GM12872 (cell line): Measurements from ENCODE around the gene PNO1.

Experiments used
- CTCF ChIP-seq: IDR thresholded peaks from 3 replicates; pipeline ENCODE4 v1.5.1; 2011; ENCODE audit warnings: low read depth, mild to moderate bottlenecking, low read length, moderate library complexity; ENCODE audit not compliant: insufficient read depth

PNO1 gene

GRCh38 chr2:68172990-68173700 is 15.5 kb downstream of the PNO1 start:
- TF ChIP-seq CTCF, result no peak

- TF ChIP-seq CTCF, result no peak
These were observed 19.0 kb downstream of the PNO1 start for GRCh38 chr2:68176657-68177056.

- TF ChIP-seq CTCF, result no peak
These were observed 19.9 kb downstream of the PNO1 start for GRCh38 chr2:68177541-68177940.

- TF ChIP-seq CTCF, result no peak
These were observed 20.7 kb downstream of the PNO1 start for GRCh38 chr2:68178432-68178831.

GRCh38 chr2:68178954-68179627 is 21.4 kb downstream of the PNO1 start:
- no peak for TF ChIP-seq CTCF

- no peak for TF ChIP-seq CTCF
These were observed 25.2 kb downstream of the PNO1 start for GRCh38 chr2:68182902-68183301.

- TF ChIP-seq CTCF, result peak; percentile 90
These were observed 28.0 kb downstream of the PNO1 start for GRCh38 chr2:68185541-68186164.
